HepG2 (cell line): ENCODE data around the gene BTN1A1.

Source experiments
- GABPA ChIP-seq, 2 experiments: IDR thresholded peaks; 2 replicates each; pipeline ENCODE4 v1.6.1; 2011 to 2016; ENCODE audit warnings: low read depth in 2 of 2, low read length in 1 of 2, missing biosample characterization in 1 of 2, missing genetic modification characterization in 1 of 2
- KDM1A ChIP-seq: IDR thresholded peaks from 2 replicates; pipeline ENCODE4 v1.6.1; 2016; ENCODE audit warnings: missing compliant biosample characterization
- MLX ChIP-seq: IDR thresholded peaks from 2 replicates; pipeline ENCODE4 v1.6.1; 2016
- POLR2AphosphoS5 ChIP-seq: IDR thresholded peaks from 2 replicates; pipeline ENCODE4 v1.6.1; 2012; ENCODE audit warnings: low read depth, low read length
- SP1 ChIP-seq, 2 experiments: fragments of 450-650 bp in 1 of 2; sonication (generic) in 1 of 2; formaldehyde crosslinking in 1 of 2; IDR thresholded peaks; 2 replicates each; pipeline versions ENCODE4 v1.4.0 to v1.6.1; 2016 to 2020; ENCODE audit warnings: missing genetic modification reagents in 1 of 2
- ZFP90 ChIP-seq: sonication (generic); formaldehyde crosslinking; IDR thresholded peaks from 2 replicates; pipeline ENCODE4 v1.8.0; 2022; ENCODE audit warnings: missing genetic modification reagents, mild to moderate bottlenecking, inconsistent platforms, borderline replicate concordance
- ZNF3 ChIP-seq: IDR thresholded peaks from 2 replicates; pipeline ENCODE4 v1.7.0; 2017; ENCODE audit warnings: inconsistent platforms
- ZNF318 ChIP-seq: sonication (generic); formaldehyde crosslinking; IDR thresholded peaks from 2 replicates; pipeline ENCODE4 v1.4.0; 2020; ENCODE audit warnings: mild to moderate bottlenecking, missing genetic modification reagents
- ZNF512B ChIP-seq: sonication (generic); formaldehyde crosslinking; IDR thresholded peaks from 2 replicates; pipeline ENCODE4 v1.5.1; 2020; ENCODE audit warnings: missing genetic modification reagents, mild to moderate bottlenecking, borderline replicate concordance
- ZNF547 ChIP-seq: sonication (generic); formaldehyde crosslinking; IDR thresholded peaks from 2 replicates; pipeline ENCODE4 v1.5.1; 2020; ENCODE audit warnings: mild to moderate bottlenecking, missing genetic modification reagents
- ZNF652 ChIP-seq: IDR thresholded peaks from 2 replicates; pipeline ENCODE4 v1.6.1; 2016; ENCODE audit warnings: low read depth, borderline replicate concordance
- TF ChIP-seq, protein P1 (sequence below): sonication (generic); formaldehyde crosslinking; IDR thresholded peaks from 2 replicates; pipeline ENCODE4 v1.5.0; 2020; ENCODE audit warnings: mild to moderate bottlenecking, missing genetic modification reagents, moderate library complexity
- TF ChIP-seq, protein P2 (sequence below): sonication (generic); formaldehyde crosslinking; IDR thresholded peaks from 2 replicates; pipeline ENCODE4 v1.4.0; 2020; ENCODE audit warnings: missing genetic modification reagents
- TF ChIP-seq, protein P3 (sequence below): sonication (generic); formaldehyde crosslinking; conservative IDR thresholded peaks from 2 replicates; pipeline ENCODE4 v1.4.0; 2020; ENCODE audit warnings: missing genetic modification reagents

- TF ChIP-seq POLR2AphosphoS5 (no peak), ZNF512B (no peak), KDM1A (no peak), ZNF3 (no peak), ZNF652 (no peak), ZNF318 (CRISPR knock-in tag) (no peak), MLX (CRISPR knock-in tag) (no peak), ZNF547 (CRISPR knock-in tag) (no peak), ZFP90 (CRISPR knock-in tag) (no peak), GABPA (IDR thresholded peaks at IDR 0.05; ENCODE audit: low read depth, low read length) (no peak), GABPA (CRISPR knock-in tag; IDR thresholded peaks at IDR 0.05; ENCODE audit: low read depth) (no peak), SP1 (IDR thresholded peaks at IDR 0.05) (no peak), SP1 (CRISPR knock-in tag; IDR thresholded peaks at IDR 0.05) (no peak)
- TF ChIP-seq, protein P1, sequence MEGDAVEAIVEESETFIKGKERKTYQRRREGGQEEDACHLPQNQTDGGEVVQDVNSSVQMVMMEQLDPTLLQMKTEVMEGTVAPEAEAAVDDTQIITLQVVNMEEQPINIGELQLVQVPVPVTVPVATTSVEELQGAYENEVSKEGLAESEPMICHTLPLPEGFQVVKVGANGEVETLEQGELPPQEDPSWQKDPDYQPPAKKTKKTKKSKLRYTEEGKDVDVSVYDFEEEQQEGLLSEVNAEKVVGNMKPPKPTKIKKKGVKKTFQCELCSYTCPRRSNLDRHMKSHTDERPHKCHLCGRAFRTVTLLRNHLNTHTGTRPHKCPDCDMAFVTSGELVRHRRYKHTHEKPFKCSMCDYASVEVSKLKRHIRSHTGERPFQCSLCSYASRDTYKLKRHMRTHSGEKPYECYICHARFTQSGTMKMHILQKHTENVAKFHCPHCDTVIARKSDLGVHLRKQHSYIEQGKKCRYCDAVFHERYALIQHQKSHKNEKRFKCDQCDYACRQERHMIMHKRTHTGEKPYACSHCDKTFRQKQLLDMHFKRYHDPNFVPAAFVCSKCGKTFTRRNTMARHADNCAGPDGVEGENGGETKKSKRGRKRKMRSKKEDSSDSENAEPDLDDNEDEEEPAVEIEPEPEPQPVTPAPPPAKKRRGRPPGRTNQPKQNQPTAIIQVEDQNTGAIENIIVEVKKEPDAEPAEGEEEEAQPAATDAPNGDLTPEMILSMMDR, result no peak
- TF ChIP-seq, protein P2, sequence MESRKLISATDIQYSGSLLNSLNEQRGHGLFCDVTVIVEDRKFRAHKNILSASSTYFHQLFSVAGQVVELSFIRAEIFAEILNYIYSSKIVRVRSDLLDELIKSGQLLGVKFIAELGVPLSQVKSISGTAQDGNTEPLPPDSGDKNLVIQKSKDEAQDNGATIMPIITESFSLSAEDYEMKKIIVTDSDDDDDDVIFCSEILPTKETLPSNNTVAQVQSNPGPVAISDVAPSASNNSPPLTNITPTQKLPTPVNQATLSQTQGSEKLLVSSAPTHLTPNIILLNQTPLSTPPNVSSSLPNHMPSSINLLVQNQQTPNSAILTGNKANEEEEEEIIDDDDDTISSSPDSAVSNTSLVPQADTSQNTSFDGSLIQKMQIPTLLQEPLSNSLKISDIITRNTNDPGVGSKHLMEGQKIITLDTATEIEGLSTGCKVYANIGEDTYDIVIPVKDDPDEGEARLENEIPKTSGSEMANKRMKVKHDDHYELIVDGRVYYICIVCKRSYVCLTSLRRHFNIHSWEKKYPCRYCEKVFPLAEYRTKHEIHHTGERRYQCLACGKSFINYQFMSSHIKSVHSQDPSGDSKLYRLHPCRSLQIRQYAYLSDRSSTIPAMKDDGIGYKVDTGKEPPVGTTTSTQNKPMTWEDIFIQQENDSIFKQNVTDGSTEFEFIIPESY (CRISPR knock-in tag), result no peak
- TF ChIP-seq, protein P3, sequence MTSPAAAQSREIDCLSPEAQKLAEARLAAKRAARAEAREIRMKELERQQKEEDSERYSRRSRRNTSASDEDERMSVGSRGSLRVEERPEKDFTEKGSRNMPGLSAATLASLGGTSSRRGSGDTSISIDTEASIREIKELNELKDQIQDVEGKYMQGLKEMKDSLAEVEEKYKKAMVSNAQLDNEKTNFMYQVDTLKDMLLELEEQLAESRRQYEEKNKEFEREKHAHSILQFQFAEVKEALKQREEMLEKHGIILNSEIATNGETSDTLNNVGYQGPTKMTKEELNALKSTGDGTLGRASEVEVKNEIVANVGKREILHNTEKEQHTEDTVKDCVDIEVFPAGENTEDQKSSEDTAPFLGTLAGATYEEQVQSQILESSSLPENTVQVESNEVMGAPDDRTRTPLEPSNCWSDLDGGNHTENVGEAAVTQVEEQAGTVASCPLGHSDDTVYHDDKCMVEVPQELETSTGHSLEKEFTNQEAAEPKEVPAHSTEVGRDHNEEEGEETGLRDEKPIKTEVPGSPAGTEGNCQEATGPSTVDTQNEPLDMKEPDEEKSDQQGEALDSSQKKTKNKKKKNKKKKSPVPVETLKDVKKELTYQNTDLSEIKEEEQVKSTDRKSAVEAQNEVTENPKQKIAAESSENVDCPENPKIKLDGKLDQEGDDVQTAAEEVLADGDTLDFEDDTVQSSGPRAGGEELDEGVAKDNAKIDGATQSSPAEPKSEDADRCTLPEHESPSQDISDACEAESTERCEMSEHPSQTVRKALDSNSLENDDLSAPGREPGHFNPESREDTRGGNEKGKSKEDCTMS (CRISPR knock-in tag), result no peak
Measured at GRCh38 chr6:26500102-26500501, at the start of gene BTN1A1.
